HepG2 (cell line): ENCODE results near the gene EIF2S3B. TPM values are rescaled to one million over a fixed set of nuclear protein-coding genes. Genes with fewer than 3 reads are reported as not detected.

ENCODE experiments used
- polyA plus RNA-seq, 8 experiments: library from polyadenylated mRNA; depleted of rRNA in 3 of 8; stranded (reverse) in 7 of 8; unstranded in 1 of 8; fragments of >200 nt; fragmentation: Illumina TruSeq in 4 of 8; extraction: Trizol in 4 of 8; gene quantifications; 2 replicates each; pipeline versions ENCODE4 v1.2.1 to v1.2.3, GENCODE V29; 2011 to 2016; ENCODE audit warnings: low read depth in 4 of 8, missing spikeins in 1 of 8, mixed read lengths in 1 of 8; ENCODE audit not compliant: insufficient read depth in 1 of 8
- small RNA-seq, 3 experiments: library from RNA; depleted of rRNA; stranded (forward); fragments of <200 nt; gene quantifications; one replicate each; pipeline ENCODE3, GENCODE V24; 2012; ENCODE audit warnings: low read depth in 2 of 3, low replicate concordance in 1 of 3; ENCODE audit not compliant: insufficient read length in 3 of 3, insufficient read depth in 2 of 3
- total RNA-seq, 5 experiments: library from RNA; depleted of rRNA; stranded (reverse); fragments of >200 nt; fragmentation: Illumina TruSeq; extraction: Trizol; gene quantifications; 2 replicates each; pipeline ENCODE4 v1.2.3, GENCODE V29; 2016; ENCODE audit warnings: low read depth in 1 of 5
- TF ChIP-seq, protein P1 (sequence below): sonication (generic); formaldehyde crosslinking; IDR thresholded peaks from 2 replicates; pipeline ENCODE4 v1.4.0; 2020; ENCODE audit warnings: missing genetic modification reagents

Gene EIF2S3B
- total and polyA plus RNA-seq, 2 of the 13 experiments (the other 11 are each of a cell fraction or from before 2014, with no cell fraction given) = 3.6 to 7.6 TPM

DNA sequence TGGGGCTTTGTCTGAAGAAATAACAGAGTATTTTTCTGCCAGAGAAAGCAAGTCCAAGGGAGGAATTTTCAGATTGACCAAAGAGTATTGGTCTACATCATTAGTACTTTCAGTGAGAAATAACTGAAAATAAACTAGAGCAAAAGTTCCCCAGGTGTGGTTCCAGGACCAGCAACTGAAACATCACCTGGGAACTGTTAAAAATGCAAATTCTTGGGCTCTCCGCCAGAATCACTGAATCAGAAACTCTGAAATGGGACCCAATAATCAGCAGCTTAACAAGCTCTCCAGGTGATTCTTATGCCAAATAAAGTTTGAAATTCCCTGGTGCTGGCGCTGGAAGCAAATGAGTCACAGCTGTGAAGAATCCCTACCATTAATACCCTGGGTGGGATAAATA, 52.1 kb downstream of the EIF2S3B start (continued):
- TF ChIP-seq, protein P1, sequence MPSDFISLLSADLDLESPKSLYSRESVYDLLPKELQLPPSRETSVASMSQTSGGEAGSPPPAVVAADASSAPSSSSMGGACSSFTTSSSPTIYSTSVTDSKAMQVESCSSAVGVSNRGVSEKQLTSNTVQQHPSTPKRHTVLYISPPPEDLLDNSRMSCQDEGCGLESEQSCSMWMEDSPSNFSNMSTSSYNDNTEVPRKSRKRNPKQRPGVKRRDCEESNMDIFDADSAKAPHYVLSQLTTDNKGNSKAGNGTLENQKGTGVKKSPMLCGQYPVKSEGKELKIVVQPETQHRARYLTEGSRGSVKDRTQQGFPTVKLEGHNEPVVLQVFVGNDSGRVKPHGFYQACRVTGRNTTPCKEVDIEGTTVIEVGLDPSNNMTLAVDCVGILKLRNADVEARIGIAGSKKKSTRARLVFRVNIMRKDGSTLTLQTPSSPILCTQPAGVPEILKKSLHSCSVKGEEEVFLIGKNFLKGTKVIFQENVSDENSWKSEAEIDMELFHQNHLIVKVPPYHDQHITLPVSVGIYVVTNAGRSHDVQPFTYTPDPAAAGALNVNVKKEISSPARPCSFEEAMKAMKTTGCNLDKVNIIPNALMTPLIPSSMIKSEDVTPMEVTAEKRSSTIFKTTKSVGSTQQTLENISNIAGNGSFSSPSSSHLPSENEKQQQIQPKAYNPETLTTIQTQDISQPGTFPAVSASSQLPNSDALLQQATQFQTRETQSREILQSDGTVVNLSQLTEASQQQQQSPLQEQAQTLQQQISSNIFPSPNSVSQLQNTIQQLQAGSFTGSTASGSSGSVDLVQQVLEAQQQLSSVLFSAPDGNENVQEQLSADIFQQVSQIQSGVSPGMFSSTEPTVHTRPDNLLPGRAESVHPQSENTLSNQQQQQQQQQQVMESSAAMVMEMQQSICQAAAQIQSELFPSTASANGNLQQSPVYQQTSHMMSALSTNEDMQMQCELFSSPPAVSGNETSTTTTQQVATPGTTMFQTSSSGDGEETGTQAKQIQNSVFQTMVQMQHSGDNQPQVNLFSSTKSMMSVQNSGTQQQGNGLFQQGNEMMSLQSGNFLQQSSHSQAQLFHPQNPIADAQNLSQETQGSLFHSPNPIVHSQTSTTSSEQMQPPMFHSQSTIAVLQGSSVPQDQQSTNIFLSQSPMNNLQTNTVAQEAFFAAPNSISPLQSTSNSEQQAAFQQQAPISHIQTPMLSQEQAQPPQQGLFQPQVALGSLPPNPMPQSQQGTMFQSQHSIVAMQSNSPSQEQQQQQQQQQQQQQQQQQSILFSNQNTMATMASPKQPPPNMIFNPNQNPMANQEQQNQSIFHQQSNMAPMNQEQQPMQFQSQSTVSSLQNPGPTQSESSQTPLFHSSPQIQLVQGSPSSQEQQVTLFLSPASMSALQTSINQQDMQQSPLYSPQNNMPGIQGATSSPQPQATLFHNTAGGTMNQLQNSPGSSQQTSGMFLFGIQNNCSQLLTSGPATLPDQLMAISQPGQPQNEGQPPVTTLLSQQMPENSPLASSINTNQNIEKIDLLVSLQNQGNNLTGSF = no peak
- TF ChIP-seq, all 625 proteins: peak for 0

Small RNA genes lying within 50 kb of the gene (small RNA-seq; reads per million reads assigned to genes)
- 0 reads per million in 3 experiments for gene SLC25A39P2

Other genes starting within 250 kb of the EIF2S3B start
- gene KLRD1, start 198.0 kb upstream of the EIF2S3B start, total RNA-seq (2016; rRNA removed; fragmentation: Illumina TruSeq; extraction: Trizol) = not detected in 2 replicates
- gene KLRD1, start 198.0 kb upstream of the EIF2S3B start, polyA plus RNA-seq (2011; rRNA removed) = 0.01 TPM in 2 replicates
- gene KLRK1, start 115.8 kb upstream of the EIF2S3B start, total RNA-seq (2016; rRNA removed; fragmentation: Illumina TruSeq; extraction: Trizol) = not detected in 2 replicates
- gene KLRK1, start 115.8 kb upstream of the EIF2S3B start, polyA plus RNA-seq (2011; rRNA removed) = 0.07 TPM in 1 of 2 replicates, not detected in the other
- not detected in 2 replicates for gene KLRC4, start 96.1 kb upstream of the EIF2S3B start, total RNA-seq (2016; rRNA removed; fragmentation: Illumina TruSeq; extraction: Trizol)
- 0.09 TPM in 1 of 2 replicates, not detected in the other for gene KLRC4, start 96.1 kb upstream of the EIF2S3B start, polyA plus RNA-seq (2011; rRNA removed)
- gene KLRC3, start 85.3 kb upstream of the EIF2S3B start, total RNA-seq (2016; rRNA removed; fragmentation: Illumina TruSeq; extraction: Trizol) = not detected in 2 replicates
- not detected in 2 replicates for gene KLRC3, start 85.3 kb upstream of the EIF2S3B start, polyA plus RNA-seq (2011; rRNA removed)
- 0.20 TPM in 1 of 2 replicates, not detected in the other for gene KLRC2, start 69.9 kb upstream of the EIF2S3B start, total RNA-seq (2016; rRNA removed; fragmentation: Illumina TruSeq; extraction: Trizol)
- gene KLRC2, start 69.9 kb upstream of the EIF2S3B start, polyA plus RNA-seq (2011; rRNA removed) = 0.22 and 0.49 TPM in 2 replicates
- gene KLRC1, start 52.5 kb upstream of the EIF2S3B start, total RNA-seq (2016; rRNA removed; fragmentation: Illumina TruSeq; extraction: Trizol) = not detected in 2 replicates
- not detected in 2 replicates for gene KLRC1, start 52.5 kb upstream of the EIF2S3B start, polyA plus RNA-seq (2011; rRNA removed)
- 49.8 and 84.5 TPM in 2 replicates for gene MAGOHB, start 107.7 kb downstream of the EIF2S3B start, total RNA-seq (2016; rRNA removed; fragmentation: Illumina TruSeq; extraction: Trizol)
- gene MAGOHB, start 107.7 kb downstream of the EIF2S3B start, polyA plus RNA-seq (2011; rRNA removed) = 5.3 and 7.0 TPM in 2 replicates
- gene STYK1, start 168.2 kb downstream of the EIF2S3B start, total RNA-seq (2016; rRNA removed; fragmentation: Illumina TruSeq; extraction: Trizol) = not detected in 2 replicates
- gene STYK1, start 168.2 kb downstream of the EIF2S3B start, polyA plus RNA-seq (2011; rRNA removed) = not detected in 2 replicates
- 62.6 and 77.5 TPM in 2 replicates for gene YBX3, start 217.4 kb downstream of the EIF2S3B start, total RNA-seq (2016; rRNA removed; fragmentation: Illumina TruSeq; extraction: Trizol)
- 99.6 and 107 TPM in 2 replicates for gene YBX3, start 217.4 kb downstream of the EIF2S3B start, polyA plus RNA-seq (2011; rRNA removed)